GM21723 (cell line): Measurements from ENCODE around the gene DHRS13.
"Not testable (repeated sequence)": the region's sequence is repeated elsewhere in the genome, so short reads cannot be mapped to it uniquely, and the experiment has no call there.

ENCODE experiments used
- ATAC-seq: cut with Tn5 transposase; IDR thresholded peaks from one replicate; pipeline ENCODE4 v1.9.1; 2021; ENCODE audit warnings: mild to moderate bottlenecking, moderate library complexity; ENCODE audit not compliant: unreplicated experiment

The DHRS13 gene

DNA sequence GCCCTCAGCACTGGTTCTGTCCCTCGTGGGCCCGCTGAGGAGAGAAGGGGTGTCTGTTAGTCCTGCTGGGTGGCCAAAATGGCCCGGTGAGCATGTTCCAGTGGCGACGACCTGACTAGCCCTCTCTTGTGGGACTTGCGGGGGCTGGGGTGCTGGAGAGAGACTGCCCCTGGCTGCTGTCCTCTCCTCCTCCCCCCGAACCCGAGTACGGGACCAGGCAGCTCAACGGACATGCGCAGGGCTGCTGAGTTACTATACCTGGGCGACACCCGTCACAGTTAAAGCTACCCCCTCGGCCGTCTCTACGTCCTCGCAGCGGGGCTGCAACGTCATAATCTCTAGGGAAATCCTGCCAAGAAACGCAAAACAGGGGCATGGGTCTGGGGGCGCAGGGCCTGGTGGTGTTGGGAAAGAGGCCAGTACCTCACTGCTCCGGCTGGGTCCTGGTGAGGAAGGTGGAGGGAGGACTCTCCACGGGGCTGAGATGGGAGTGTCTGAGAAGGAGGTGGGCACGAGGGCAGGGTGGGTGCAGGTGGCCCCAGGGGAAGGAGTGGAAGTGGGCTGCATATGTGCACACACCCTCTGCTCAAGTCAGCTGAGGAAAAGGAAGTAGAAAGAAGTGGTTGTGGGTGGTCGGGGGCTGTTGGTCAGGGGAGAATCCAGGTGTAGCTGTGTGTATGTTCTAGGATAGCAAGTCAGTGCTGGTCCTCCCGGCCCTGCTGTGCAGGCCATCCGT, 18.7 kb downstream of the DHRS13 start:
- ATAC-seq: no peak

DNA sequence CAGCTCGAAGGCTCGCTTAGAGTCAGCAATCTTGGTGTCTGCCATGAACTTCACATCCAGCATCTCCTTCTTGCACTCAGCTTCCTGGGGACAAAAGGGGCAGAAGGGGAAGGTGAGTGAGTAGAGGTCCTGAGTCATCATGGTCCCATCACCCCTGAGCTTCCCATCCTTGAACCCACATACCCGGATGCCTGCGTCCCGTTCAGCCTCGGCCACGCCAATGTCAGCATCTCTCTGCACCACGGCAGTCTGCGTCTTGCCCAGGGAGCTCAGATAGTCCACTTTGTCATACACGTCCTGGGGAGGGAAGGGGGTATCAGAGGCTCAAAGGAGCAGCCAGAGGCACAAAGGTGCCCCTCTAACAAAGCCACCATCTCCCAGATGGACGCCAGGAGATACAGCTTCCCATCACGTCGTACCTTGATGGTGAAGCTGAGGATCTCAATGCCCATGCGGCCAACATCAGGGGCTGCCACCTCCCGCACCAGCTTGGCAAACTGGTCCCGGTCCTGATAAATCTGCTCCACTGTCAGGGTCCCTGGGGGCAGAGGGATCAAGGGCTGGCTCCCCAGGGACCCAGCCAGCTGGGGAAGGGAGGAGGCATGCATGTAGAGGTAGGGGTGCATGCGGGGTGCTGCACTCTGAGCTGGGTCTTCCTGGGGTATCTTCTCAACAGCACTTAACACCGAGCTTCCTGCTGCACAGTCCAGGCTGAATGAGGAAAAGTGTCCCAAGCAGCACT, 20.6 kb downstream of the DHRS13 start:
- ATAC-seq: no peak

DNA sequence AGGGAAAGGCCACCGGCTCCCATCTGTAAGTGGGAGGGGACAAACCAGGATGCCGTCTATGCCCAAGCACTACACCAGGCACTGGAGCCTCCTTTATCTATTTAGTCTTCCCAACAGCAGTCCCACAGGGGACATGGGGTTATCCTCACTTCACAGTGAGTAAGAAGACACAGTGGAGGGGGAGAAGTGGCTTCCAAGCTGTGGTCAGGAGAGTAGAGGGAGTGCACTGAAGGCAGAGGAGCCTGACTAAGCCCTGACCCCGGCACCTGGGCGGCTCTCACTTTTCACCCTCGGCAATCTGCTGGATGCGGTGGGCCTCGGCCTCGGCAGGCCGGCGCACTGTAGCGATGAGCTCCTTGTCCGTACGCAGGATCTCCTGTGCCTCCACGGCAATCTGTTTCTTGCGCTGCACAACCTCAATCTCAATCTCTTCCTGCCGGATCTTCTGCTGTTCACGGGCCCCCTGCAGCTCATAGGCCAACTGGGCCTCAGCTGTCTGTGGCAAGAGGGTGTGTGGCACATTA, 21.3 kb downstream of the DHRS13 start:
- no peak for ATAC-seq

DNA sequence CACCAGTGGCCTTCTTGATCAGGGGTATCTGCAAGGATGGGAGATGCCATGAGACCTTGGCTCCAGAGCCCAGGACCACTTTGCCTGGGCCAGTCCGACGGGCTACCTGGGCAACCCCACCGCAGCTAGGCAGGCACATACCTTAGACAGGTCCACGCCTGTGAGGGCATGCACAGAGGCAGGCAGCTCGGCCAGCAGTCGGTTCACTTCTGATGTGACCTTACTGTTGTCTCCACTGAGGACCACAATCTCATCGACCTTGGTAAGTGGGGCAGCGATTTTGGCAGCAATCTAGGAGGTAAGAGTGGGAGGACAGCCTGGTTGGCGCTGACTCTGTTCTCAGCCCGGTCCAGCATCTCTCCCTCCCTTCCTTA, 22.3 kb downstream of the DHRS13 start:
- no peak for ATAC-seq

DNA sequence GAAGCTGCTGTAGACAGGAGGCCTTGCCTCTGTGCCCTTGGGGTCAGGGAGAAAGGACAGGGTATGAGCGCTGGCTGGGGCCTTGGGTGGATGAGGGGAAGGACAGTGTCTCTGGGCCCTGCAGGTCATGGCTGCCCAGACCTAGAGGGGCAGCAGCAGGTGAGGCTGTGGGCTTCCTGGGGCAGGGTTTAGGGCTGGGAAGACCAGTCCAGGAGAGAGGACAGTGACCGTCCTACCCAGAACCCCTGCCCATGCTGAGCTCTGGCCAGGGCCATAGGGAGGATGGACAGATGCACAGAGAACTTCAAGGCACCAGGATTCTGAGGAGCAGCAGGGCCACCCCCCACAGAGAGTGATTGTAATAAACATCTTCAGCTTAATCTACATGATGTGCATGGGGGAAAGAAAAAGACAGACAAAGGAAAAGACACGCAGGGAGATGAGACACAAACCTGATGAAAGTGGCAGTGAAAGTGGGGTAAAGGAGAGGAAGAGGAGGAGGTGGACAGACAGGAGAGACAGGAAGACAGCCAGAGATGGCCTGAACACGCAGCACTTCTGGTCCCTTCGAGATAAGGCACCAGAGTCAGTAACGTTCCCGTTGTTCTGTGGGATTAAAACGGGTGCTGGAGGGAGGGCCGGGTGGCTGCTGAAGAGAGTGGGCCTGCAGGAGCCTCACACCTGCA, 22.9 kb downstream of the DHRS13 start:
- ATAC-seq: no peak

DNA sequence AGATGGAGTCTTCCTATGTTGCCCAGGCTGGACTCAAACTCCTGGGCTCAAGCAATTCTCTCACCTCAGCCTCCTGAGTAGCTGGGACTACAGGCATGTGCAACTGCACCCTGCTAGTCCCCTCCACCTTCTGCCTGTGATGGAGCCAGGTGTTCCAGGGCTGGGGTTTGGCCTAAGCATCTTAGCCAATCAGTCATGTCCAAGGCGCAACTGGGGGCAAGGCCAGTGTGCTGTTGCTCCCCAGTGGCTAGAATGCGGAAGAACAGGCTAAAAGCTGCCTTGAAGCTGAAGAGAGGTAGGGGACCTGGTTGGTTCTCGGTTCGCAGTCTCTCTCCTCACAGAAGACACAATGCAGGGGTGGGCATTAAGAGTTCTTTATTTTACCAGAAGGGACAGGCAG, 23.9 kb downstream of the DHRS13 start:
- ATAC-seq: no peak

DNA sequence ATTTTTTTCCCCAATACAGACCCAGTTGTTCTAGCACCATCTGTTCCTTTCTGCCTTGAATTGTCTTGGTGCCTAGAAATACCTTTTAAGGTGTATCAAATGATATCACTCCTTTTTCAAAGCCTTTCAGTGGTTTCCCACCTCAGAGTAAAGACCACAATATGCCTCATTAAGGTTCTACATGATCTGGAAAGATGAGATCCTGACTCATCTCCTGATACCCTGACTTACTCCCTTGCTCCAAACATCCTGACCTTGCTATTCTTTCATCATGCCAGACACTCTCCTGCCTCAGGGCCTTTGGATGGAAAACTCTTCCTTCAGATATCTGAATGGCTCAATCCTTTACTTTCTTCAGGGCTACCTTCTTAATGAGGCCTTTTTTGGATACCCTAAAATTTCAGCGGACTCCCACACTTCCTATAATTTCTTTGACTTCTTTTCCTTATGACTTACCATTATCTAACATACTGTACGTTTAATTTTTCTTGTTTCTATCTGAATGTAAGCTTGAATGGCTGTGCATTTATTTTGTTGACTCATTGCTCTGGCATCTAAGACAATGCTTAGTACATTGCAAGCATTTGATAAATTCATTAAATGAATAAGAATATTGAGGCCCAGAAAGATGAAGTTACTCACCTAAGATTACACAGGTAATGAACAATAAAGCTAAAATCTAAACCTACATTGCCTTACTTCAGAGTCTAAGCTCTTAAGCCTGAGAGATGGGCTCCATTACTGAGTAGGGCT, 24.5 kb downstream of the DHRS13 start:
- ATAC-seq: no peak

DNA sequence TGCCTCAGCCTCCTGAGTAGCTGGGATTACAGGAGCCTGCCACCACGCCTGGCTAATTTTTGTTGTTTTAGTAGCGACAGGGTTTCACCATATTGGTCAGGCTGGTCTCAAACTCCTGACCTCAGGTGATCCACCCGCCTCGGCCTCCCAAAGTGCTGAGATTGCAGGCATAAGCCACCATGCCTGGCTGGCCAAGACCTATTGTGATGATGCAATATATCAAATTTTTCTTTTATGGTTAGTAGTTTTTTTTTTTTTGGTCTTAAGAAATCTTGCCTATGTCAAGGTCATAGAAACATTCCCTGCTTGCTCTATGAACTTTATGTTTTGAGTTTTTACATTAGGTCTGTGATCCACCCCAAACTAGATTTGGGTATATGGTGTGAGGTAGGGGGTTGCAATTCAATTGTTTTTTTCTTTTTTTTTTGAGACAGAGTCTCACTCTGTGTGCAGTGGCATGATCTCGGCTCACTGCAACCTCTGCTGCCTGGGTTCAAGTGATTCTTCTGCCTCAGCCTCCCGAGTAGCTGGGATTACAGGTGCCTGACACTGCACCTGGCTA, 25.6 kb downstream of the DHRS13 start:
- not testable (repeated sequence) for ATAC-seq

DNA sequence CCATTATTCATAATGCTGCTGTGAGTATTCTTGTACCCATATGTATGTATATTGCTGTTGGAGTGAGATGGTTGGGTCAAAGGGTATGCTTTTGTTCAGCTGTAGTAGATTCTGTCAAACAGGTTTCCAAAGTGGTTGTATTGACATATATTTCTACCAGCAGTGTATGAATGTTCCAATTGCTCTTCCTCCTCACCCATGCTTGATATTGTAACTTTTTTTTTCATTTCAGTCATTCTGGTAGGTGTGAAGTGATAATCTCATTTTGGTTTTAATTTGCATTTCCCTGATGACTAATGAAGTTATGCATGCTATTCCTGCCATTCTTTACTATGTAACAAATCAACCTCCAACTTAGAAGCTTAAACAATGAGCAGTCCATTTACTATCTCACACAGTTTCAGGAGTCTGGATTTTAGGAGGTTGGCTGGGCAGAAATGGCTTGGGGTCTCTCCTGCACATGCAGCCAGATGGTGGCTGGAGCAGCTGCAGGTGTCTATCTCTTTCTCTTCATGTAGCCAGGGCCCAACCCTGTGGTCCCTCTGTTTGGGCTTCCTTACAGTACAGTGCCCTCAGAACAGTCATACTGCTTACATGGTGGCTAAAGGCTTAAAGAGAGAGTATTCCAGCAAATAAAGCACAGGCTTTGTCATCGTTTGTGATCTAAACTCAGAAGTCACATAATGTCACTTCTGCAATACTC, 26.9 kb downstream of the DHRS13 start:
- ATAC-seq: no peak

DNA sequence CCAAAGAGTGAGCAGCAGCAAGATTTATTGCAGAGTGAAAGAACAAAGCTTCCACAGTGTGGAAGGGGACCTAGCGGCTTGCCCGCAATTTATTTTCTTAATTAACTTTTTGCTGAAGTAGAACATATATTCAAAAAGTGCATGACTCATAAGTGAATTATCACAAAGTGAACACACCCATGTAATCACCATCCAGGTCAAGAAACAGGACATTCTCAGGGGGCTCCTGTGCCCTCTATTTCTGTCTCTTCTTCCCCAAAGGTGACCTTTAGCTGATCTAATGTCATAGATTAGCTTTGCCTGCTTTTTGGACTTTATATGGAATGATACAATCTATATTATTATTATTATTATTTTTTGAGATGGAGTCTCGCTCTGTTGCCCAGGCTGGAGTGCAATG, 28.1 kb downstream of the DHRS13 start:
- no peak for ATAC-seq

DNA sequence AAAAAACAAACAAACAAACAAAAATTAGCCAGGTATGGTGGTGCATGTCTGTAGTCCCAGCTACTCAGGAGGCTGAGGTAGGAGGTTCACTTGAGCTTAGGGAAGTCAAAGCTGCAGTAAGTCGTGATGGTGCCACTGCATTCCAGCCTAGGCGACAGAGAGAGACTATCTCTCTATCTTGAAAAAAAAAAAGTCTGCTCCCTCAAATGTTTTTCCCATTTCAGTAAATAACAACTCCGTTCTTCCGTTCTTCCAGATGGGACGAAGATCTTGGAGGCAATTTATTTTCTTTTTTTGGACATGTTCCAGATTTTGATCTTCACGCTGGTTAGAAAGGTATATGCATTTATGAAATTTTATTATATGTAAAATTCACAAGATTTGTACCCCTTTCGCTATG, 29.0 kb downstream of the DHRS13 start:
- no peak for ATAC-seq

DNA sequence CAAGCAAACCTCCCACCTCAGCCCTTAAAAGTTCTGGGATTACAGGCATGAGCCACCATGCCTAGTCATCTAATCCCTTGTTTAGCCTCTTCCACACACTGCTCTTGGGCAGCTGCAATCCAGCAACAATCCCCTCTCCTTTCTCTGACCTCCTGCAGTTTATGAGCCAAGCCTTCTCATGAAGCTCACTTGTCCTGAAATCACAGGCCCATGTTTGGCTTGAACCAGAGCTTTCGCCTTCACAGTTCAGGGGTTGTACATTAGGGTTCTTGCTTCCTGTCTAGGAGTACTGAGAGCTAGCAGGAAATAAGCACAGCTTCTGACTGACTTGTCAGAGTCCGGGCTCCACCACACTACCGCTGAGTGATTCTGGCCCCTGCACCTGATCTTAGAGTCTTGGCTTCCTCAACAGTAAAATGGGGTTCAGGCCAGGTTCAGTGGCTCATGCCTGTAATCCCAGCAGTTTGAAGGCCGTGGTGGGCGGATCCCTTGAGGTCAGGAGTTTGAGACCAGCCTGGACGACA, 31.8 kb downstream of the DHRS13 start:
- peak; percentile 95 for ATAC-seq

DNA sequence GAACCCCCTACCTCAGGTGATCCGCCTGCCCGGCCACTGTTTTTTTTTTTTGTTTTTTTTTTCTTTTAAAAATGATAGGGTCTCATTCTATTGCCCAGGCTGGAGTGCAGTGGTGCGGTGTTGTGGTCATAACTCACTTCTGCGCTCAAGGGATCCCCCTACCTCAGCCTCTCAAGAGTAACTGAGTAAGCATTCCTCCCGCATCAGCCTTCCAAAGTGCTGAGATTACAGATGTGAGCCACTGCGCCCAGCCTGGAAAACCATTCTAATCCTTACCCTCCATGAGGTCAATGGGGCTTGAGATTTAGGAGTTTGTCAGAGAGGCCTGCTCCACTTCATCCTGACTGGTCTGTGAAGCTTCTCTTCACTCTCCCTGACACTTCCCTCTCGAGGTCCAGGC, 35.6 kb downstream of the DHRS13 start:
- no peak for ATAC-seq

DNA sequence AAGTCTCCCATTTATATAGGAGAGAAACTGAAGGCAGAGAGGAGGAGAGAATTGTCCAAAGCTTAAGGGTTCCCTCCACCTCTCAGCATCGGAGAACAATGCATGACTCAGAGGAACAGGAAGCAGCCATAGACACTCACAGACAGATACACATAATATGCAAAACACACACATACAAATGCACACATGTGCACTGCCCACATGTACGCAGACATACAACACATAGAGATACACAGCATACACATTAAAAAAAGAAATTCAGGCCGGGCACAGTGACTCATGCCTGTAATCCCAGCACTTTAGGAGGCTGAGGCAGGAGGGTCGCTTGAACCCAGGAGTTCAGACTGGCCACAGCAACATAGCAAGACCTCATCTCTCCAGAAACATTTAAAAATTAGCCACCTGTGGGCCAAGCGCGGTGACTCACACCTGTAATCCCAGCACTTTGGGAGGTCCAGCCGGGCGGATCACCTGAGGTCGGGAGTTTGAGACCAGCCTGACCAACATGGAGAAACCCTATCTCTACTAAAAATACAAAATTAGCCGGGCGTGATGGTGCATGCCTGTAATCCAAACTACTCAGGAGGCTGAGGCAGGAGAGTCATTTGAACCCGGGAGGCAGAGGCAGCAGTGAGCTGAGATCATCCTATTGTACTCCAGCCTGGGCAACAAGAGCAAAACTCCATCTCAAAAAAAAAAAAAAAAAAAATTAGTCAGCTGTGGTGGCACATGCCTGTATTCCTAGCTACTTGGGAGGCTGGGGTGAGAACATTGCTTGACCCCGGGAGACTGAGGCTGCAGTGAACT, 36.7 kb downstream of the DHRS13 start:
- no peak for ATAC-seq

DNA sequence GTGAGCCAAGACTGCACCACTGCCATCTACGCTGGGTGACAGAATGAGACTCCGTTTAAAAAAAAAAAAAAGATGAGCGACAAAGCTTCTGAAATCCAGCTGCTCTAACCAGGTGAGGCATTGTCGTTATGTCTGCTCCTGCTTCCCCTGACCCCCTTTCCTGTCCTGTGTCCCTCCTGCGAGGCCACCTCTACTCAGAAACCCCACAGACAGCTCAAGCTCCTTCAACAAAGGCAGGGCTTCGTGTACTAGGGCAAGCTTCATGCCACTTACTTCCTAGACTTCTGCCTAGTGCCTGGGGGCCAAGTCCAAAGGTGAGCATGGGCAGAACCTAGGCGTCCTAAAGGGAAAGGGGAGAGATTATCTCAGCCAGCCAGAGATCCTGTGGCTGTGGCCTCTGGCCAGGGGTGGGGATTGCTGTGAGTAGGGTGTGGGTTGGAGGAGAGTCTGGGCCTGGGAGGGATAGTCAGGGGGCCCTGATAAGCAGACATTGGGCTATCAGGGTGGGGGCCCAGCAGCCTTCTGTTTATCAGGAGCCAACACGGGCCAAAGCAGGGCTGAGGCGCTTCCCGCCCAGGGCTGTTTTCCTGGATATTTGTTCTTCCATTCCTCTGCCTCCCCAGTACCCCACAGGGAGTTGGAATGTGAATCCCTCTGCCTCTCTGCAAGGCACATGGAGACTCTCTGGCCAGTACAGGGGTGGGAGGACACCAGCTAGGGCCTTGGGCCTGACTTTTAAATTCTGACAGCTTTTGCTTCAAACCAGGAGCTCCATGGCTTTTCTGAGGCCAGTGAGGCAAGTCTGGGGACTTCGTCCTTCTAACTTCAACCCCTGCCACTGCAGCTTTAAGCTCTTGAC, 37.7 kb downstream of the DHRS13 start:
- ATAC-seq: no peak

DNA sequence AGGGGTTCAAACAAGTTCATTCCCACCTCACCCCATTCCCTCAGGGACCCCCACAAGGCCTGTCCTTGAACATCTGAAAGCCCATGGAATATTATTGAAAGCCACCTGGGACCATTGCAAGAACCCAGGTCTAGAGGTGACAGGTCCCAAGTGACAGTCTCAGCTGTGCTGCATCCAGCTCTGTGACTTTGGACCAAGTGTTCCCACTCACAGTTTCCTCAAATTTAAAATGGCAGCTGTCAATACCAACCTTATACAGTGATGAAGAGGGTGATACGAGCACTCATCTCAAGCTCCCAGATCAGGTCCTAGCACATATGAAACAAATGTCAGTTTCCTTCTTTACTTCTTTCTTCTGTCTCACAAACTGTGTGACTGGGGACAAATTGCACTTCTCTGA, 38.9 kb downstream of the DHRS13 start:
- no peak for ATAC-seq

DNA sequence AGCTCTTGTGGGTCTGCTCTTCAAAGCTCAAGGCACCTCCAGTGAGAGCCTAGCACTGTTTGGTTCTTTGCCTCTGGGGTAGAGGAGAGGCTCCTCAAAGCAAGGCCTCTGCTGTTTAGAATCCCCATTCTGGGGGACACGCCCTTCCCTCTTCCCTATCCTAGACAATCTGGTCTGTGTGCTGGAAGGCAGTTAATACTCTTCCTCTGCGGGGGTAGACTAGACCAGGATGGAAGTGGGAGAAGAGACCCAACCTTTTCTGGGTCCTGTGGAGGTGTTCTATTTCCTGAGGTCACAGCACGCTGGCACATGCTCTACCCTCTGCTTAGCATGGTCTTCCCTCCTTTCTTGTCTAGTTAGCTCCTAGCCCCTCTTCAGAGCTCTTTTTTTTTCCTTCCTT, 40.3 kb downstream of the DHRS13 start:
- ATAC-seq: no peak
